MCF 10A (cell line): ENCODE results near the gene TMEM213. TPM values are rescaled to one million over a fixed set of nuclear protein-coding genes. Genes with fewer than 3 reads are reported as not detected.

Experiments
- BruUV-seq: library from RNA; stranded (reverse); fragments of 400-500 nt; replicated peaks from 2 replicates; lab custom pipeline; 2021; lab: Mats Ljungman, UMichigan
- CTCF ChIA-PET: fragments of 300-600 bp; sonication (Branson Sonifier 250); formaldehyde crosslinking; extraction: SDS; loops from one replicate; lab custom pipeline; 2021; ENCODE audit warnings: antibody characterized with exemption, inconsistent platforms; lab: Yijun Ruan, JAX
- POLR2A ChIA-PET: fragments of 300-600, 350-650 bp; sonication (Branson Sonifier 250); formaldehyde crosslinking; extraction: SDS; loops from one replicate; lab custom pipeline; 2020; ENCODE audit warnings: antibody characterized with exemption, inconsistent platforms; lab: Yijun Ruan, JAX
- DNase-seq: peaks from one replicate; pipeline ENCODE4 v3.0.0-alpha.2; 2018; ENCODE audit not compliant: unreplicated experiment
- H3K27ac Mint-ChIP-seq: one replicate; pipeline ENCODE4 v1.8.0; 2022; ENCODE audit warnings: mild to moderate bottlenecking, low read depth, mixed read lengths; ENCODE audit not compliant: unreplicated experiment
- H3K27me3 Mint-ChIP-seq: one replicate; pipeline ENCODE4 v1.8.0; 2022; ENCODE audit warnings: mixed read lengths; ENCODE audit not compliant: insufficient read depth, unreplicated experiment
- H3K36me3 Mint-ChIP-seq: one replicate; pipeline ENCODE4 v1.8.0; 2022; ENCODE audit warnings: mild to moderate bottlenecking, moderate library complexity, mixed read lengths; ENCODE audit not compliant: insufficient read depth, unreplicated experiment
- H3K4me1 Mint-ChIP-seq: one replicate; pipeline ENCODE4 v1.8.0; 2022; ENCODE audit warnings: mixed read lengths; ENCODE audit not compliant: insufficient read depth, unreplicated experiment
- H3K4me3 Mint-ChIP-seq: one replicate; pipeline ENCODE4 v1.8.0; 2022; ENCODE audit warnings: mild to moderate bottlenecking, moderate library complexity, mixed read lengths; ENCODE audit not compliant: unreplicated experiment
- H3K9me3 Mint-ChIP-seq: one replicate; pipeline ENCODE4 v1.8.0; 2022; ENCODE audit warnings: mixed read lengths; ENCODE audit not compliant: unreplicated experiment
- intact Hi-C: fragments of 100-400 bp; cut with micrococcal nuclease; formaldehyde crosslinking; loops from 2 replicates; pipeline ENCODE4 v1.14.1; 2022
- total RNA-seq: library from RNA; stranded (reverse); gene quantifications from 2 replicates; pipeline ENCODE4 v1.2.3, GENCODE V29; 2022
- TF ChIP-seq, protein P1 (sequence below): fragments of 200-600 bp; IDR thresholded peaks from one replicate; pipeline ENCODE4 v1.8.0; 2022; ENCODE audit warnings: antibody characterized with exemption, mild to moderate bottlenecking; ENCODE audit not compliant: unreplicated experiment

Gene TMEM213
- total RNA-seq, 1 experiment from 2014 or later, result not detected

DNA sequence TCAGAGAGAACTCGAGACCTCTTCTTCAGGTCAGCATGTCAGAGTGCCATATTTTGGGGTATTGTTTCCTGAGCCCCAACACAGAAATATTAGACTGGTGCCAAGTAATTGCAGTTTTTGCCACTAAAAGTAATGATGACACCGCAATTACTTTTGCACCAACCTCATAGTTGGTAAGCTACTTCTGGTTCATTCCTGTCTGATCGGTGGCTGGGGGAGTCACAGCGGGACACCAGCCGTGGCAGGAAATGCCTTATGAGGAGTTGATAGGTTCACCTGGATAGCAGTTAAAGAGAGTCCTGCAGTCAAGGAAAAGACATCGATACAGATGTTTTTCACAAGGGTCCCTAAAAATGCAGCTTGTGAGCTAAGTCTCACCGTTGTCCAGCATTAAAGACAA lies 24.1 kb downstream of the TMEM213 start:
- TF ChIP-seq, protein P1, sequence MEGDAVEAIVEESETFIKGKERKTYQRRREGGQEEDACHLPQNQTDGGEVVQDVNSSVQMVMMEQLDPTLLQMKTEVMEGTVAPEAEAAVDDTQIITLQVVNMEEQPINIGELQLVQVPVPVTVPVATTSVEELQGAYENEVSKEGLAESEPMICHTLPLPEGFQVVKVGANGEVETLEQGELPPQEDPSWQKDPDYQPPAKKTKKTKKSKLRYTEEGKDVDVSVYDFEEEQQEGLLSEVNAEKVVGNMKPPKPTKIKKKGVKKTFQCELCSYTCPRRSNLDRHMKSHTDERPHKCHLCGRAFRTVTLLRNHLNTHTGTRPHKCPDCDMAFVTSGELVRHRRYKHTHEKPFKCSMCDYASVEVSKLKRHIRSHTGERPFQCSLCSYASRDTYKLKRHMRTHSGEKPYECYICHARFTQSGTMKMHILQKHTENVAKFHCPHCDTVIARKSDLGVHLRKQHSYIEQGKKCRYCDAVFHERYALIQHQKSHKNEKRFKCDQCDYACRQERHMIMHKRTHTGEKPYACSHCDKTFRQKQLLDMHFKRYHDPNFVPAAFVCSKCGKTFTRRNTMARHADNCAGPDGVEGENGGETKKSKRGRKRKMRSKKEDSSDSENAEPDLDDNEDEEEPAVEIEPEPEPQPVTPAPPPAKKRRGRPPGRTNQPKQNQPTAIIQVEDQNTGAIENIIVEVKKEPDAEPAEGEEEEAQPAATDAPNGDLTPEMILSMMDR, result no peak
- BruUV-seq, result no TSS peak
- H3K36me3 Mint-ChIP-seq, result no peaks in the 10 kb centered on the region

DNA sequence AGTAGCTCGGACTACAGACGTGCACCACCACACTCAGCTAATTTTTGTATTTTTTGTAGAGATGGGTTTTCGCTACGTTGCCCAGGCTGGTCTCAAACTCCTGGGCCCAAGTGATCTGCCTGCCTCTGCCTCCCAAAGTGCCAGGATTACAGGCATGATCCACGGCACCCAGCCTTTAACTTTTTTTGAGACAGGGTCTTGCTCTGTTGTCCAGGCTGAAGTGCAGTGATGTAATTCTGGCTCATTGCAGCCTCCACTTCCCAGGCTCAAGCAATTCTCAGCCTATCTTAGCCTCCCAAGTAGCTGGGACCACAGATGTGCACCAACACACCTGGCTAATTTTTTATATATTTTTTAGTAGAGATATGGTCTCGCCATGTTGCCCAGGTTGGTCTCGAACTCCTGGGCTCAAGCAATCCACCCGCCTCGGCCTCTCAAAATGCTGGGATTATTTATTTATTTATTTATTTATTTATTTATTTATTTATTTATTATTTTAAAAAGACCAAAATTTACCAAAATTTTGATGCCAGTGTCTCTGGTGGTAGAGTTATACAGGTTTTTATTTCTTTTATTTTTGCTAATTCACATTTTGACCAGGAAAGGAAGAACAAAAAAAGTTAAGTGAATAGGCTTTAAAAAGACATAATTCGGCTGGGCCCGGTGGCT lies 25.2 kb downstream of the TMEM213 start:
- BruUV-seq, result no TSS peak
- ChIA-PET CTCF (interaction anchor here (0.7 kb wide), 1 partner anchor 11 kb away, joined by 3 read pairs; no protein-coding TSS in a partner anchor), POLR2A (no interaction called here)
- Mint-ChIP-seq H3K27ac (no peak overlapping the region), H3K27me3 (no peaks in the 10 kb centered on the region), H3K9me3 (no peaks in the 10 kb centered on the region), H3K4me1 (no peaks in the 10 kb centered on the region), H3K36me3 (no peaks in the 10 kb centered on the region), H3K4me3 (no peak overlapping the region)
- DNase-seq, result no peak
- intact Hi-C loops, result no loop called here
- TF ChIP-seq, protein P1, result no peak

More for the DNA sequence above, 24.1 kb downstream of the TMEM213 start:
- Mint-ChIP-seq H3K4me3 (no peak overlapping the region), H3K4me1 (no peaks in the 10 kb centered on the region), H3K27ac (no peak overlapping the region), H3K27me3 (no peaks in the 10 kb centered on the region), H3K9me3 (no peaks in the 10 kb centered on the region)
- intact Hi-C loops, result no loop called here
- no peak for DNase-seq
- ChIA-PET POLR2A (no interaction called here), CTCF (no interaction called here)

DNA sequence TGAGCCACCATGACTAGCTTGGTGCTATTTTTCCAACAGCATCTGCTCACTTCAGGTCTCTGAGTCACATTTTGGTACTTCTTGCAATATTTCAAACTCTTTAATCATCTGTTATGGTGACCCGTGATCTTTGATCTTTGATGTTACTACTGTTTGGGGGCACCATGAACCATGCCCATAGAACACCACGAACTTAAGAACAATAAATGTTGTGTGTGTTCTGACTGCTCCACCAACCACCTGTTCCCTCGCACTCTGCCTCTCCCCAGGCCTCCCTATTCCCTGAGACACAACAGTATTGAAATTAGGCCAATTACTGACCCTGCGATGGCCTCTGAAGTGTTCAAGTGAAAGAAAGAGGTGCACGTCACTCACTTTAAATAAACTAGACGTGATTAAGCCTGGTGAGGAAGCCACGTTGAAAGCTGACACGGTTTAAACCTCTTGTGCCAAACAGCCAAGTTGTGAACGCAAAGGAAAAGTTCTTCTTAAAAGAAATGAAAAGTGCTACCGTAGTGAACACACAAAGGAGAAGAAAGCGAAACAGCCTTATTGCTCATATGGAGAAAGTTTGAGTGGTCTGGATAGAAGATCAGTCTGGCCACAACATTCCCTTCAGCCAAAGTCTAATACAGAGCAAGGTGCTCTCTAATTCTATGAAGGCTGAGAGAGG lies 27.4 kb downstream of the TMEM213 start:
- Mint-ChIP-seq H3K36me3 (no peaks in the 10 kb centered on the region), H3K4me3 (no peak overlapping the region), H3K9me3 (no peaks in the 10 kb centered on the region), H3K4me1 (no peaks in the 10 kb centered on the region), H3K27me3 (no peaks in the 10 kb centered on the region), H3K27ac (no peak overlapping the region)
- CTCF ChIA-PET, result no interaction called here
- no TSS peak for BruUV-seq
- POLR2A ChIA-PET, result no interaction called here
- TF ChIP-seq, protein P1, result no peak
- intact Hi-C loops, result no loop called here
- no peak for DNase-seq

DNA sequence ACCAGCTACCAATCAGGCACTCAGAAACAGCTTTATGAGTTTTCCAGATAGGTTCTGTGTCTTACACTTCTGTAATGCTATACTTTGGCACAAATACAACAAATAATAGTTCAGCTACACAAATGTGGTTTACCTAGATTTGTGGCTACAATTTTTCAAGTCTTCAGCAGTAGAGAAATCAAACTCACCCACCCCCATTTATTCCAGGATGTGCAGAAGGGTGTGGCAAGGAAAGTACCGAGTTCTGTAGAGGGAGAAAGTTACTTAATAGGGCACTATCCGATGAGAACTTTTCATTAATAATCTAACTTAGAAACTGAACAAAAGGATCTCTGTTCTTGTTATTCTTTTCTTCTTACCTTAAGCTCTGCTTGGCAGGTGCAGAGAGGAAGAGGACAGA lies 30.5 kb downstream of the TMEM213 start:
- ChIA-PET POLR2A (interaction anchor here (0.5 to 1.5 kb wide), 3 partner anchors 12 to 476 kb away, joined by 4 to 5 read pairs (median 5); no protein-coding TSS in a partner anchor), CTCF (interaction anchor here (0.7 kb wide), 1 partner anchor 682 kb away, joined by 3 read pairs; no protein-coding TSS in a partner anchor)
- intact Hi-C loops, result no loop called here
- no peak overlapping the region for H3K4me3 Mint-ChIP-seq
- no peak for DNase-seq
- no peaks in the 10 kb centered on the region for H3K27me3 Mint-ChIP-seq
- no peak overlapping the region for H3K27ac Mint-ChIP-seq
- no peaks in the 10 kb centered on the region for H3K36me3 Mint-ChIP-seq
- no TSS peak for BruUV-seq
- no peaks in the 10 kb centered on the region for H3K9me3 Mint-ChIP-seq
- TF ChIP-seq, protein P1, result no peak
- no peaks in the 10 kb centered on the region for H3K4me1 Mint-ChIP-seq
